ENCODE data around the gene TRAK1.
"Not testable (repeated sequence)": the region's sequence is repeated elsewhere in the genome, so short reads cannot be mapped to it uniquely, and the experiment has no call there.

DNA sequence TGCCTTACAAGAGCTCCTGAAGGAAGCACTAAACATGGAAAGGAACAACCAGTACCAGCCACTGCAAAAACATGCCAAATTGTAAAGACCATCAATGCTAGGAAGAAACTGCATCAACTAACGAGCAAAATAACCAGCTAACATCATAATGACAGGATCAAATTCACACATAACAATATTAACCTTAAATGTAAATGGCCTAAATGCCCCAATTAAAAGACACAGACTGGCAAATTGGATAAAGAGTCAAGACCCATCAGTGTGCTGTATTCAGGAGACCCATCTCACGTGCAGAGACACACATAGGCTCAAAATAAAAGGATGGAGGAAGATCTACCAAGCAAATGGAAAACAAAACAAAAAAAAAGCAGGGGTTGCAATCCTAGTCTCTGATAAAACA lies 14.8 kb downstream of the TRAK1 start:
- TF ChIP-seq CTCF (IDR thresholded peaks at IDR 0.05; ENCODE audit: insufficient read depth, low read length); POLR2AphosphoS5 (IDR thresholded peaks at IDR 0.05; ENCODE audit: low read depth): not testable (repeated sequence)
